DND-41 (cell line): ENCODE measurements around the gene ACTR3C.
"Not testable (repeated sequence)": the region's sequence is repeated elsewhere in the genome, so short reads cannot be mapped to it uniquely, and the experiment has no call there.

Experiments used
- CTCF ChIP-seq: IDR thresholded peaks from 2 replicates; pipeline ENCODE4 v1.5.1; 2012; ENCODE audit warnings: borderline replicate concordance, low read length, moderate library complexity, mild to moderate bottlenecking; ENCODE audit not compliant: poor library complexity, severe bottlenecking; ENCODE audit errors: extremely low read depth
- EZH2 ChIP-seq: IDR thresholded peaks from 3 replicates; pipeline ENCODE4 v1.6.1; 2012; ENCODE audit warnings: borderline replicate concordance, low read depth, mild to moderate bottlenecking, moderate library complexity, low read length, inconsistent platforms; ENCODE audit not compliant: severe bottlenecking

GRCh38 chr7:150283111-150283510 is 40.2 kb downstream of the ACTR3C start:
- not testable (repeated sequence) for TF ChIP-seq CTCF, EZH2
